ENCODE data around the gene PALM. TPM values are rescaled to one million over a fixed set of nuclear protein-coding genes. Genes with fewer than 3 reads are reported as not detected.
"Not testable (repeated sequence)": the region's sequence is repeated elsewhere in the genome, so short reads cannot be mapped to it uniquely, and the experiment has no call there.

Gene PALM
- total and polyA plus RNA-seq, 3 experiments from 2014 or later, result not detected

- H3K27ac ChIP-seq (ENCODE audit: low read depth, low read length), result no peak overlapping the region
- POLR2A ChIA-PET, result no interaction called here
- Mint-ChIP-seq H3K9me3 (no peaks in the 10 kb centered on the region), H3K36me3 (no peaks in the 10 kb centered on the region), H3K27ac (no peak overlapping the region), H3K4me1 (no peaks in the 10 kb centered on the region), H3K27me3 (peaks cover 8 to 13% of the 10 kb centered on the region in 2 donors), H3K4me3 (no peak overlapping the region)
- H3K4me3 ChIP-seq (ENCODE audit: low read length), result no peak overlapping the region
- CTCF ChIA-PET, result no interaction called here
- DNase-seq, result no peak
- no peaks in the 10 kb centered on the region for H3K36me3 ChIP-seq (ENCODE audit: insufficient read depth, low read length)
- no peaks in the 10 kb centered on the region for H3K9me3 ChIP-seq (ENCODE audit: low read length)
- no peaks in the 10 kb centered on the region for H3K27me3 ChIP-seq (ENCODE audit: insufficient read depth, low read length, poor library complexity, severe bottlenecking)
- no peaks in the 10 kb centered on the region for H3K4me1 ChIP-seq (ENCODE audit: insufficient read depth, low read length)
Observed at GRCh38 chr19:726993-727956, 18.5 kb downstream of the PALM start.

GRCh38 chr19:728011-728410, 19.3 kb downstream of the PALM start:
- H3K9me3 Mint-ChIP-seq, result no peaks in the 10 kb centered on the region
- peaks cover 8 to 9% of the 10 kb centered on the region in 2 donors for H3K27me3 Mint-ChIP-seq
- Histone ChIP-seq H3K4me1 (ENCODE audit: insufficient read depth, low read length) (no peaks in the 10 kb centered on the region), H3K27ac (ENCODE audit: low read depth, low read length) (no peak overlapping the region), H3K9me3 (ENCODE audit: low read length) (no peaks in the 10 kb centered on the region), H3K27me3 (ENCODE audit: insufficient read depth, low read length, poor library complexity, severe bottlenecking) (no peaks in the 10 kb centered on the region), H3K36me3 (ENCODE audit: insufficient read depth, low read length) (no peaks in the 10 kb centered on the region), H3K4me3 (ENCODE audit: low read length) (no peak overlapping the region)
- no peaks in the 10 kb centered on the region for H3K36me3 Mint-ChIP-seq
- CTCF ChIA-PET, result no interaction called here
- POLR2A ChIA-PET, result no interaction called here
- no peak overlapping the region for H3K27ac Mint-ChIP-seq
- no peak for DNase-seq
- no peak overlapping the region for H3K4me3 Mint-ChIP-seq
- H3K4me1 Mint-ChIP-seq, result peaks cover 0 to 5% (median 0%) of the 10 kb centered on the region in 3 donors

GRCh38 chr19:729564-729963, 20.8 kb downstream of the PALM start:
- H3K9me3 Mint-ChIP-seq; H3K4me3 Mint-ChIP-seq; H3K27ac ChIP-seq (ENCODE audit: low read depth, low read length); H3K27me3 ChIP-seq (ENCODE audit: insufficient read depth, low read length, poor library complexity, severe bottlenecking); H3K4me1 ChIP-seq (ENCODE audit: insufficient read depth, low read length); DNase-seq; H3K9me3 ChIP-seq (ENCODE audit: low read length); CTCF ChIA-PET; H3K4me3 ChIP-seq (ENCODE audit: low read length); H3K36me3 ChIP-seq (ENCODE audit: insufficient read depth, low read length); H3K27ac Mint-ChIP-seq; H3K36me3 Mint-ChIP-seq; POLR2A ChIA-PET: not testable (repeated sequence)
- peaks cover 5 to 10% of the 10 kb centered on the region in 2 donors for H3K27me3 Mint-ChIP-seq
- peaks cover 5 to 14% (median 5%) of the 10 kb centered on the region in 3 donors for H3K4me1 Mint-ChIP-seq

- Mint-ChIP-seq H3K4me3 (no peak overlapping the region), H3K27me3 (peaks cover 5 to 10% of the 10 kb centered on the region in 2 donors), H3K9me3 (no peaks in the 10 kb centered on the region), H3K36me3 (no peaks in the 10 kb centered on the region), H3K27ac (no peak overlapping the region), H3K4me1 (peaks cover 5 to 14% (median 5%) of the 10 kb centered on the region in 3 donors)
- Histone ChIP-seq H3K4me1 (ENCODE audit: insufficient read depth, low read length) (no peaks in the 10 kb centered on the region), H3K4me3 (ENCODE audit: low read length) (no peak overlapping the region), H3K27ac (ENCODE audit: low read depth, low read length) (no peak overlapping the region), H3K27me3 (ENCODE audit: insufficient read depth, low read length, poor library complexity, severe bottlenecking) (no peaks in the 10 kb centered on the region), H3K36me3 (ENCODE audit: insufficient read depth, low read length) (no peaks in the 10 kb centered on the region), H3K9me3 (ENCODE audit: low read length) (no peaks in the 10 kb centered on the region)
- ChIA-PET CTCF (no interaction called here), POLR2A (no interaction called here)
- DNase-seq, result no peak
Observed at GRCh38 chr19:729965-730668, 21.4 kb downstream of the PALM start.

GRCh38 chr19:731000-731399, 22.3 kb downstream of the PALM start:
- no peaks in the 10 kb centered on the region for H3K4me1 ChIP-seq (ENCODE audit: insufficient read depth, low read length)
- Mint-ChIP-seq H3K4me3 (no peak overlapping the region), H3K27me3 (peaks cover 0 to 6% of the 10 kb centered on the region in 2 donors), H3K36me3 (no peaks in the 10 kb centered on the region), H3K4me1 (peaks cover 5 to 14% (median 5%) of the 10 kb centered on the region in 3 donors), H3K27ac (peak overlapping the region in 1 of 8 donors; percentile 54), H3K9me3 (no peaks in the 10 kb centered on the region)
- no peak for DNase-seq
- no peaks in the 10 kb centered on the region for H3K9me3 ChIP-seq (ENCODE audit: low read length)
- no peak overlapping the region for H3K4me3 ChIP-seq (ENCODE audit: low read length)
- H3K36me3 ChIP-seq (ENCODE audit: insufficient read depth, low read length), result no peaks in the 10 kb centered on the region
- H3K27me3 ChIP-seq (ENCODE audit: insufficient read depth, low read length, poor library complexity, severe bottlenecking), result no peaks in the 10 kb centered on the region
- ChIA-PET POLR2A (no interaction called here), CTCF (interaction anchor here (1.5 kb wide), 1 partner anchor 27 kb away, joined by 3 read pairs; no protein-coding TSS in a partner anchor)
- no peak overlapping the region for H3K27ac ChIP-seq (ENCODE audit: low read depth, low read length)

- Histone ChIP-seq H3K9me3 (ENCODE audit: low read length) (no peaks in the 10 kb centered on the region), H3K36me3 (ENCODE audit: insufficient read depth, low read length) (no peaks in the 10 kb centered on the region), H3K27ac (ENCODE audit: low read depth, low read length) (no peak overlapping the region), H3K4me1 (ENCODE audit: insufficient read depth, low read length) (no peaks in the 10 kb centered on the region), H3K4me3 (ENCODE audit: low read length) (no peak overlapping the region), H3K27me3 (ENCODE audit: insufficient read depth, low read length, poor library complexity, severe bottlenecking) (no peaks in the 10 kb centered on the region)
- Mint-ChIP-seq H3K36me3 (no peaks in the 10 kb centered on the region), H3K4me3 (peak overlapping the region in 1 of 7 donors; percentile 77), H3K27ac (peak overlapping the region in 1 of 8 donors; percentile 74), H3K9me3 (no peaks in the 10 kb centered on the region), H3K27me3 (peaks cover 2 to 3% of the 10 kb centered on the region in 2 donors), H3K4me1 (peaks cover 5 to 14% (median 5%) of the 10 kb centered on the region in 3 donors)
- ChIA-PET POLR2A (interaction anchor here (0.6 kb wide), 1 partner anchor 54 kb away, joined by 4 read pairs; no protein-coding TSS in a partner anchor), CTCF (interaction anchor here (1.4 to 1.6 kb wide), 3 partner anchors 29 to 148 kb away, joined by 3 to 6 read pairs (median 3); no protein-coding TSS in a partner anchor)
- DNase-seq, result no peak
Observed at GRCh38 chr19:732148-733069, 23.7 kb downstream of the PALM start.

- Histone ChIP-seq H3K27me3 (ENCODE audit: insufficient read depth, low read length, poor library complexity, severe bottlenecking) (no peaks in the 10 kb centered on the region), H3K27ac (ENCODE audit: low read depth, low read length) (no peak overlapping the region), H3K9me3 (ENCODE audit: low read length) (no peaks in the 10 kb centered on the region), H3K36me3 (ENCODE audit: insufficient read depth, low read length) (no peaks in the 10 kb centered on the region), H3K4me1 (ENCODE audit: insufficient read depth, low read length) (no peaks in the 10 kb centered on the region), H3K4me3 (ENCODE audit: low read length) (no peak overlapping the region)
- peaks cover 3 to 4% of the 10 kb centered on the region in 2 donors for H3K27me3 Mint-ChIP-seq
- ChIA-PET POLR2A (interaction anchor here (0.9 kb wide), 1 partner anchor 72 kb away, joined by 3 read pairs; the partner anchor contains the start of gene RNF126), CTCF (interaction anchor here (0.6 to 1.4 kb wide), 6 partner anchors 56 to 223 kb away, joined by 3 to 13 read pairs (median 3); no protein-coding TSS in a partner anchor)
- H3K4me1 Mint-ChIP-seq, result peaks cover 5 to 14% (median 5%) of the 10 kb centered on the region in 3 donors
- DNase-seq, result no peak
- H3K9me3 Mint-ChIP-seq, result no peaks in the 10 kb centered on the region
- no peaks in the 10 kb centered on the region for H3K36me3 Mint-ChIP-seq
- H3K27ac Mint-ChIP-seq, result peak overlapping the region in 1 of 8 donors; percentile 22
- H3K4me3 Mint-ChIP-seq, result peak overlapping the region in 1 of 7 donors; percentile 32
Observed at GRCh38 chr19:734716-735115, 26.0 kb downstream of the PALM start.
